Measurements from ENCODE around the gene CNOT4. TPM values are rescaled to one million over a fixed set of nuclear protein-coding genes. Genes with fewer than 3 reads are reported as not detected.

The CNOT4 gene
- total and polyA plus RNA-seq, 10 of the 15 experiments (the other 5 are each of a cell fraction or from before 2014, with no cell fraction given), result 9.4 to 29.6 (median 16.6) TPM

GRCh38 chr7:135537905-135538304 lies 28.0 kb upstream of the CNOT4 start:
- Histone ChIP-seq H3K4me2 (ENCODE audit: control insufficient read depth, insufficient read depth) (no peak overlapping the region), H3K9me3 (replicated peaks; ENCODE audit: control insufficient read depth, insufficient read depth, low read length) (no peaks in the 10 kb centered on the region), H4K20me1 (ENCODE audit: control insufficient read depth, insufficient read depth) (no peaks in the 10 kb centered on the region), H3K9ac (ENCODE audit: control insufficient read depth, insufficient read depth, low read length) (no peak overlapping the region), H3K79me2 (ENCODE audit: control insufficient read depth, insufficient read depth, low read length) (no peaks in the 10 kb centered on the region), H3K27ac (ENCODE audit: control insufficient read depth, insufficient read depth) (no peak overlapping the region), H3K36me3 (ENCODE audit: control insufficient read depth in 2 of 2, insufficient read depth in 2 of 2, low read length in 1 of 2) (no peaks in the 10 kb centered on the region), H2AFZ (ENCODE audit: control insufficient read depth, low read depth, low read length) (no peak overlapping the region; the same call in 1 of the 2 replicates), H3K4me1 (ENCODE audit: control insufficient read depth, insufficient read depth, low read length) (no peaks in the 10 kb centered on the region), H3K4me3 (no peak overlapping the region), H3K27me3 (replicated peaks in 1 of 2; ENCODE audit: control insufficient read depth in 2 of 2, insufficient read depth in 2 of 2, low read length in 1 of 2) (no peaks in the 10 kb centered on the region)
- intact Hi-C loops (cut with micrococcal nuclease; ENCODE audit: unreplicated experiment), result no loop called here
- SMC1A ChIA-PET (ENCODE audit: uncharacterized antibody, unreplicated experiment), result interaction anchor here (0.8 kb wide), 1 partner anchor 35 kb away, joined by 3 read pairs; no protein-coding TSS in a partner anchor
- CTCF ChIA-PET, result interaction anchor here (0.7 kb wide), 1 partner anchor 19 kb away, joined by 3 read pairs; no protein-coding TSS in a partner anchor
- POLR2A ChIA-PET, result no interaction called here
- in situ Hi-C loops (cut with MboI), result no loop called here
- no TSS peak for BruUV-seq (replicated peaks)
- ATAC-seq (no peak), DNase-seq (ENCODE audit: low read depth, low spot score) (no peak), FAIRE-seq (no peak)
- RAD21 ChIA-PET (ENCODE audit: unreplicated experiment), result no interaction called here
- TF ChIP-seq KDM1A (IDR thresholded peaks at IDR 0.05; ENCODE audit: borderline replicate concordance), result no peak
- no peak for TF ChIP-seq FOS (IDR thresholded peaks at IDR 0.05; ENCODE audit: borderline replicate concordance, extremely low read depth, insufficient read length)
- no peak for TF ChIP-seq YY1 (IDR thresholded peaks at IDR 0.05; ENCODE audit: low read depth, low read length)
- TF ChIP-seq ZNF217 (IDR thresholded peaks at IDR 0.05), result no peak
- TF ChIP-seq SMARCA5 (IDR thresholded peaks at IDR 0.05), result no peak
- TF ChIP-seq ZZZ3 (IDR thresholded peaks at IDR 0.05; ENCODE audit: control insufficient read depth, insufficient read length, low read depth), result no peak
- no peak for TF ChIP-seq RCOR1 (conservative IDR thresholded peaks at IDR 0.05; ENCODE audit: low read depth, low read length)
- TF ChIP-seq RELA (IDR thresholded peaks at IDR 0.05; ENCODE audit: borderline replicate concordance, partially characterized antibody), result no peak

DNA sequence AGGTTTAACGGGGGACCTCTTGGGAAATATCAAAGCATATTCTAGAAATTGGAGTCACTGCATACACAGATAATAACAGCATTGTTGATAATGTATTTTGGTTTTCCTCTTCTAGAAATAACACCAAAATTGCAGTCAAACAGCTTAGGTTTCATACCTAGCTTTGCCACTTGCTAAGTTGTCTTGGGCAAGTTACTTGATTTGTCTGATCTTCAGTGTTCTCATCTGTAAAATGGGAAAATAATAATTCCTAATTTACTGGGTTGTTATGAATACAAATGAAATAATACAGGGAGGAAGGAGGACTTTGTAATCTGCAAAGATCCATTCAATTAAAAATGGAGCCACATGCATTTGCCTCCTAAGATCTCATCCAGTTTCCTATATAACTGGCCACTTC lies 27.6 kb upstream of the CNOT4 start:
- ChIA-PET POLR2A (no interaction called here), CTCF (no interaction called here), SMC1A (ENCODE audit: uncharacterized antibody, unreplicated experiment) (interaction anchor here (0.8 kb wide), 1 partner anchor 35 kb away, joined by 3 read pairs; no protein-coding TSS in a partner anchor), RAD21 (ENCODE audit: unreplicated experiment) (no interaction called here)
- 95% methylated on average over 1 of the region's 1 CpG for WGBS (ENCODE audit: insufficient coverage, insufficient replicate concordance, low lambda C conversion rate, missing lambda C conversion rate)
- intact Hi-C loops (cut with micrococcal nuclease; ENCODE audit: unreplicated experiment) (no loop called here), in situ Hi-C loops (cut with MboI) (no loop called here)
- no TSS peak for BruUV-seq (replicated peaks)
- Histone ChIP-seq H3K27me3 (replicated peaks in 1 of 2; ENCODE audit: control insufficient read depth in 2 of 2, insufficient read depth in 2 of 2, low read length in 1 of 2) (no peaks in the 10 kb centered on the region), H3K4me3 (no peak overlapping the region), H4K20me1 (ENCODE audit: control insufficient read depth, insufficient read depth) (no peaks in the 10 kb centered on the region), H3K9ac (ENCODE audit: control insufficient read depth, insufficient read depth, low read length) (no peak overlapping the region), H3K4me2 (ENCODE audit: control insufficient read depth, insufficient read depth) (no peak overlapping the region), H3K79me2 (ENCODE audit: control insufficient read depth, insufficient read depth, low read length) (no peaks in the 10 kb centered on the region), H3K27ac (ENCODE audit: control insufficient read depth, insufficient read depth) (no peak overlapping the region), H3K9me3 (replicated peaks; ENCODE audit: control insufficient read depth, insufficient read depth, low read length) (no peaks in the 10 kb centered on the region), H3K4me1 (ENCODE audit: control insufficient read depth, insufficient read depth, low read length) (no peaks in the 10 kb centered on the region), H3K36me3 (ENCODE audit: control insufficient read depth in 2 of 2, insufficient read depth in 2 of 2, low read length in 1 of 2) (no peaks in the 10 kb centered on the region), H2AFZ (ENCODE audit: control insufficient read depth, low read depth, low read length) (no peak overlapping the region)
- FAIRE-seq, result no peak
- ATAC-seq, result no peak
- DNase-seq (ENCODE audit: low read depth, low spot score), result no peak
- TF ChIP-seq CBX5 (IDR thresholded peaks at IDR 0.05; ENCODE audit: low read depth), result no peak

Measured in GM12878 (cell line).